ENCODE measurements around the gene TMPRSS9.

The TMPRSS9 gene

GRCh38 chr19:2460245-2460644 lies 100.2 kb downstream of the TMPRSS9 start:
- TF ChIP-seq EGR1 (IDR thresholded peaks at IDR 0.05): no peak
- TF ChIP-seq ZBTB7A (IDR thresholded peaks at IDR 0.05; ENCODE audit: low read depth): no peak
- TF ChIP-seq USF1 (IDR thresholded peaks at IDR 0.05): no peak
- no peak for TF ChIP-seq RAD21 (IDR thresholded peaks at IDR 0.05; ENCODE audit: low read depth)
- no peak for TF ChIP-seq YY1 (IDR thresholded peaks at IDR 0.05; ENCODE audit: low read depth)
- no peak for TF ChIP-seq CREB1 (IDR thresholded peaks at IDR 0.05; ENCODE audit: low read depth)
- no peak for TF ChIP-seq FOXM1 (IDR thresholded peaks at IDR 0.05; ENCODE audit: borderline replicate concordance, low read depth)
- TF ChIP-seq NFIC (IDR thresholded peaks at IDR 0.05): no peak
- TF ChIP-seq CEBPB (IDR thresholded peaks at IDR 0.05): no peak
- no peak for TF ChIP-seq MAX (IDR thresholded peaks at IDR 0.05)
- TF ChIP-seq TEAD4 (IDR thresholded peaks at IDR 0.05): no peak
- no peak for TF ChIP-seq TAF1 (IDR thresholded peaks at IDR 0.05; ENCODE audit: low read depth)
- TF ChIP-seq TCF12 (IDR thresholded peaks at IDR 0.05; ENCODE audit: low read depth): no peak
- TF ChIP-seq REST (IDR thresholded peaks at IDR 0.05; ENCODE audit: low read depth): no peak

GRCh38 chr19:2461751-2462634 lies 101.9 kb downstream of the TMPRSS9 start:
- TF ChIP-seq YY1 (IDR thresholded peaks at IDR 0.05; ENCODE audit: low read depth): peak; percentile 52
- TF ChIP-seq NFIC (IDR thresholded peaks at IDR 0.05): peak; percentile 38; the same call in 1 of the 2 replicates
- TF ChIP-seq TAF1 (IDR thresholded peaks at IDR 0.05; ENCODE audit: low read depth): peak; percentile 43
- TF ChIP-seq TEAD4 (IDR thresholded peaks at IDR 0.05): no peak
- no peak for TF ChIP-seq USF1 (IDR thresholded peaks at IDR 0.05)
- no peak for TF ChIP-seq RAD21 (IDR thresholded peaks at IDR 0.05; ENCODE audit: low read depth)
- peak; percentile 95 for TF ChIP-seq ZBTB7A (IDR thresholded peaks at IDR 0.05; ENCODE audit: low read depth)
- peak; percentile 95 for TF ChIP-seq FOXM1 (IDR thresholded peaks at IDR 0.05; ENCODE audit: borderline replicate concordance, low read depth)
- TF ChIP-seq CREB1 (IDR thresholded peaks at IDR 0.05; ENCODE audit: low read depth): no peak
- TF ChIP-seq EGR1 (IDR thresholded peaks at IDR 0.05): 0 out of 2 replicates have a peak, but pooled peaks have one; percentile 32
- TF ChIP-seq TCF12 (IDR thresholded peaks at IDR 0.05; ENCODE audit: low read depth): peak; percentile 33; the same call in 1 of the 2 replicates

- 0 out of 2 replicates have a peak, but pooled peaks have one; percentile 21 for TF ChIP-seq REST (IDR thresholded peaks at IDR 0.05; ENCODE audit: low read depth)
- TF ChIP-seq MAX (IDR thresholded peaks at IDR 0.05): peak; percentile 53; the same call in 1 of the 2 replicates
- TF ChIP-seq CREB1 (IDR thresholded peaks at IDR 0.05; ENCODE audit: low read depth): no peak
- TF ChIP-seq CEBPB (IDR thresholded peaks at IDR 0.05): no peak
- no peak for TF ChIP-seq RAD21 (IDR thresholded peaks at IDR 0.05; ENCODE audit: low read depth)
- peak; percentile 50; the same call in 1 of the 2 replicates for TF ChIP-seq YY1 (IDR thresholded peaks at IDR 0.05; ENCODE audit: low read depth)
- peak; percentile 85 for TF ChIP-seq TCF12 (IDR thresholded peaks at IDR 0.05; ENCODE audit: low read depth)
- peak; percentile 37; the same call in 1 of the 2 replicates for TF ChIP-seq USF1 (IDR thresholded peaks at IDR 0.05)
- peak; percentile 98 for TF ChIP-seq FOXM1 (IDR thresholded peaks at IDR 0.05; ENCODE audit: borderline replicate concordance, low read depth)
- peak; percentile 100 for TF ChIP-seq TEAD4 (IDR thresholded peaks at IDR 0.05)
- TF ChIP-seq NFIC (IDR thresholded peaks at IDR 0.05): peak; percentile 99
- no peak for TF ChIP-seq EGR1 (IDR thresholded peaks at IDR 0.05)
- TF ChIP-seq ZBTB7A (IDR thresholded peaks at IDR 0.05; ENCODE audit: low read depth): no peak
- TF ChIP-seq TAF1 (IDR thresholded peaks at IDR 0.05; ENCODE audit: low read depth): peak; percentile 57; the same call in 1 of the 2 replicates
- TF ChIP-seq EP300 (IDR thresholded peaks at IDR 0.05; ENCODE audit: borderline replicate concordance): peak; percentile 66; the same call in 1 of the 2 replicates
These were observed 102.8 kb downstream of the TMPRSS9 start for GRCh38 chr19:2462635-2463421.

- TF ChIP-seq TCF12 (IDR thresholded peaks at IDR 0.05; ENCODE audit: low read depth): no peak
- TF ChIP-seq USF1 (IDR thresholded peaks at IDR 0.05): no peak
- no peak for TF ChIP-seq RAD21 (IDR thresholded peaks at IDR 0.05; ENCODE audit: low read depth)
- TF ChIP-seq TEAD4 (IDR thresholded peaks at IDR 0.05): no peak
- no peak for TF ChIP-seq EGR1 (IDR thresholded peaks at IDR 0.05)
These were observed 104.3 kb downstream of the TMPRSS9 start for GRCh38 chr19:2464389-2464788.

Measured in Ishikawa (cell line).